ENCODE results near the gene ARHGEF28. TPM values are rescaled to one million over a fixed set of nuclear protein-coding genes. Genes with fewer than 3 reads are reported as not detected.

Gene ARHGEF28
- total RNA-seq, 4 donors from 2014 or later: 0.52 to 1.2 (median 0.98) TPM

- no peak for TF ChIP-seq CTCF (IDR thresholded peaks at IDR 0.05 in 4 of 5, conservative IDR thresholded peaks at IDR 0.05 in 1 of 5)
- TF ChIP-seq POLR2A (IDR thresholded peaks at IDR 0.05): no peak
- ATAC-seq (no peak), DNase-seq (no peak)
- no peaks in the 10 kb centered on the region for H3K4me1 ChIP-seq
- no peaks in the 10 kb centered on the region for H3K36me3 ChIP-seq
- H3K4me3 ChIP-seq: no peak overlapping the region
- H3K9me3 ChIP-seq: no peaks in the 10 kb centered on the region
- in situ Hi-C loops (cut with MboI; ENCODE audit: low sequenced_read_pairs in 4 of 4) (no loop called here), intact Hi-C loops (cut with DNase I; ENCODE audit: low total_unique reads) (no loop called here)
- no peaks in the 10 kb centered on the region for H3K27me3 ChIP-seq
- H3K27ac ChIP-seq: no peak overlapping the region
Observed at GRCh38 chr5:73599380-73599779, 26.6 kb upstream of the ARHGEF28 start.

- H3K27ac ChIP-seq: no peak overlapping the region
- in situ Hi-C loops (cut with MboI; ENCODE audit: low sequenced_read_pairs in 4 of 4): no loop called here
- H3K4me1 ChIP-seq: no peaks in the 10 kb centered on the region
- H3K27me3 ChIP-seq: no peaks in the 10 kb centered on the region
- H3K4me3 ChIP-seq: no peak overlapping the region
- DNase-seq (no peak), ATAC-seq (no peak)
- TF ChIP-seq POLR2A (IDR thresholded peaks at IDR 0.05) (no peak), CTCF (IDR thresholded peaks at IDR 0.05 in 4 of 5, conservative IDR thresholded peaks at IDR 0.05 in 1 of 5) (no peak)
- H3K36me3 ChIP-seq: no peaks in the 10 kb centered on the region
- intact Hi-C loops (cut with DNase I; ENCODE audit: low total_unique reads): no loop called here
- no peaks in the 10 kb centered on the region for H3K9me3 ChIP-seq
Observed at GRCh38 chr5:73603998-73604397, 22.0 kb upstream of the ARHGEF28 start.

- Histone ChIP-seq H3K36me3 (no peaks in the 10 kb centered on the region), H3K4me3 (no peak overlapping the region), H3K4me1 (no peaks in the 10 kb centered on the region), H3K27me3 (no peaks in the 10 kb centered on the region), H3K9me3 (no peaks in the 10 kb centered on the region), H3K27ac (no peak overlapping the region)
- ATAC-seq (no peak), DNase-seq (no peak)
- TF ChIP-seq POLR2A (IDR thresholded peaks at IDR 0.05): no peak
- TF ChIP-seq CTCF (IDR thresholded peaks at IDR 0.05 in 4 of 5, conservative IDR thresholded peaks at IDR 0.05 in 1 of 5): no peak
- in situ Hi-C loops (cut with MboI; ENCODE audit: low sequenced_read_pairs in 4 of 4) (no loop called here), intact Hi-C loops (cut with DNase I; ENCODE audit: low total_unique reads) (no loop called here)
Observed at GRCh38 chr5:73605223-73606087, 20.5 kb upstream of the ARHGEF28 start.

GRCh38 chr5:73606206-73606753 is 19.7 kb upstream of the ARHGEF28 start:
- H3K4me3 ChIP-seq: no peak overlapping the region
- H3K9me3 ChIP-seq: no peaks in the 10 kb centered on the region
- in situ Hi-C loops (cut with MboI; ENCODE audit: low sequenced_read_pairs in 4 of 4): no loop called here
- DNase-seq (no peak), ATAC-seq (no peak)
- H3K36me3 ChIP-seq: no peaks in the 10 kb centered on the region
- no peak overlapping the region for H3K27ac ChIP-seq
- no peak for TF ChIP-seq POLR2A (IDR thresholded peaks at IDR 0.05)
- no peak for TF ChIP-seq CTCF (IDR thresholded peaks at IDR 0.05 in 4 of 5, conservative IDR thresholded peaks at IDR 0.05 in 1 of 5)
- intact Hi-C loops (cut with DNase I; ENCODE audit: low total_unique reads): no loop called here
- no peaks in the 10 kb centered on the region for H3K4me1 ChIP-seq
- H3K27me3 ChIP-seq: no peaks in the 10 kb centered on the region
